HS-27A (cell line): Measurements from ENCODE around the gene GRPEL2.

ENCODE experiments used
- DNase-seq: peaks from one replicate; pipeline ENCODE4 v3.0.0-alpha.2; 2012; ENCODE audit warnings: low read depth, missing footprints

Gene GRPEL2

GRCh38 chr5:149357370-149358293 lies 12.3 kb downstream of the GRPEL2 start, which contains the start of gene PCYOX1L:
PCYOX1L (plus strand) TSS chr5:149358046; CDS start chr5:149358069, 23 bp downstream.
- peak; percentile 59 for DNase-seq

- no peak for DNase-seq
Observed at GRCh38 chr5:149358294-149358651, 13.0 kb downstream of the GRPEL2 start.

GRCh38 chr5:149358868-149359495 lies 13.7 kb downstream of the GRPEL2 start:
- no peak for DNase-seq

- no peak for DNase-seq
Observed at GRCh38 chr5:149360272-149360671, 15.0 kb downstream of the GRPEL2 start.

- DNase-seq = no peak
Observed at GRCh38 chr5:149362541-149362940, 17.2 kb downstream of the GRPEL2 start.

- DNase-seq = no peak
Observed at GRCh38 chr5:149363358-149363757, 18.1 kb downstream of the GRPEL2 start.

- no peak for DNase-seq
Observed at GRCh38 chr5:149363936-149364335, 18.6 kb downstream of the GRPEL2 start.

GRCh38 chr5:149364719-149365118 lies 19.4 kb downstream of the GRPEL2 start:
- no peak for DNase-seq

- DNase-seq = no peak
Observed at GRCh38 chr5:149365418-149365817, 20.1 kb downstream of the GRPEL2 start.

GRCh38 chr5:149366169-149366729 lies 20.9 kb downstream of the GRPEL2 start:
- DNase-seq = no peak

- DNase-seq = peak; percentile 43
Observed at GRCh38 chr5:149367249-149367971, 22.1 kb downstream of the GRPEL2 start.

- DNase-seq = no peak
Observed at GRCh38 chr5:149367972-149368645, 22.8 kb downstream of the GRPEL2 start.

GRCh38 chr5:149370878-149371277 lies 25.6 kb downstream of the GRPEL2 start:
- no peak for DNase-seq

- DNase-seq = no peak
Observed at GRCh38 chr5:149371296-149371962, 26.1 kb downstream of the GRPEL2 start.

GRCh38 chr5:149372076-149372795 lies 26.9 kb downstream of the GRPEL2 start:
- no peak for DNase-seq

- DNase-seq = no peak
Observed at GRCh38 chr5:149372932-149373331, 27.6 kb downstream of the GRPEL2 start.

- no peak for DNase-seq
Observed at GRCh38 chr5:149374303-149374702, 29.0 kb downstream of the GRPEL2 start.

GRCh38 chr5:149374801-149375200 lies 29.5 kb downstream of the GRPEL2 start:
- no peak for DNase-seq

- DNase-seq = no peak
Observed at GRCh38 chr5:149375434-149375833, 30.1 kb downstream of the GRPEL2 start.

GRCh38 chr5:149376104-149376503 lies 30.8 kb downstream of the GRPEL2 start:
- no peak for DNase-seq
